KMS-11 (cell line): ENCODE measurements around the gene SLC17A9.

Experiments
- H2AFZ ChIP-seq: fragments of 200-600 bp; sonication (generic); 2 replicates; pipeline ENCODE4 v1.6.1; 2016; ENCODE audit warnings: antibody characterized with exemption, mixed run types, low read depth
- H3K27ac ChIP-seq: fragments of 200-600 bp; sonication (generic); 2 replicates; pipeline ENCODE4 v1.6.1; 2016; ENCODE audit warnings: mild to moderate bottlenecking, mixed run types
- H3K27me3 ChIP-seq: fragments of 200-600 bp; sonication (generic); 2 replicates; pipeline ENCODE4 v1.6.1; 2017; ENCODE audit warnings: mild to moderate bottlenecking, low read depth, mixed run types, moderate library complexity; ENCODE audit not compliant: insufficient read depth
- H3K36me3 ChIP-seq: fragments of 200-600 bp; sonication (generic); 2 replicates; pipeline ENCODE4 v1.6.1; 2017; ENCODE audit warnings: mild to moderate bottlenecking, mixed run types; ENCODE audit not compliant: insufficient read depth
- H3K4me1 ChIP-seq: fragments of 200-600 bp; sonication (generic); 2 replicates; pipeline ENCODE4 v1.6.1; 2016; ENCODE audit warnings: mild to moderate bottlenecking, low read depth, mixed run types; ENCODE audit not compliant: poor library complexity, severe bottlenecking
- H3K4me2 ChIP-seq: fragments of 200-600 bp; sonication (generic); 2 replicates; pipeline ENCODE4 v1.7.0; 2016; ENCODE audit warnings: mild to moderate bottlenecking, mixed run types
- H3K4me3 ChIP-seq: fragments of 200-600 bp; sonication (generic); IDR thresholded peaks from 2 replicates; pipeline ENCODE4 v1.6.1; 2017; ENCODE audit warnings: low read depth, low read length, mixed read lengths; ENCODE audit not compliant: insufficient read depth
- H3K79me2 ChIP-seq: fragments of 200-600 bp; sonication (generic); 2 replicates; pipeline ENCODE4 v1.6.1; 2016; ENCODE audit warnings: low read depth, mixed run types; ENCODE audit not compliant: insufficient read depth
- H3K9ac ChIP-seq: fragments of 200-600 bp; sonication (generic); 2 replicates; pipeline ENCODE4 v1.6.1; 2016; ENCODE audit warnings: mild to moderate bottlenecking, mixed run types
- H4K20me1 ChIP-seq: fragments of 200-600 bp; sonication (generic); 2 replicates; pipeline ENCODE4 v1.6.1; 2016; ENCODE audit warnings: mild to moderate bottlenecking, mixed run types; ENCODE audit not compliant: insufficient read depth
- CTCF ChIP-seq: fragments of 200-600 bp; sonication (generic); conservative IDR thresholded peaks from 2 replicates; pipeline ENCODE4 v1.6.1; 2017; ENCODE audit warnings: low read depth, mild to moderate bottlenecking, antibody characterized with exemption, low read length, moderate library complexity, mixed read lengths

The SLC17A9 gene

GRCh38 chr20:62945771-62946339 lies 6.7 kb upstream of the SLC17A9 start:
- Histone ChIP-seq H3K9ac (no peak overlapping the region), H3K27ac (no peak overlapping the region), H3K4me3 (no peak overlapping the region), H3K4me1 (peaks cover 1% of the 10 kb centered on the region), H3K79me2 (peaks cover 5% of the 10 kb centered on the region; the same call in 1 of the 2 replicates), H3K27me3 (no peaks in the 10 kb centered on the region), H3K36me3 (peaks cover 10% of the 10 kb centered on the region; the same call in 1 of the 2 replicates), H3K4me2 (no peak overlapping the region), H4K20me1 (no peaks in the 10 kb centered on the region), H2AFZ (no peak overlapping the region)
- no peak for TF ChIP-seq CTCF

GRCh38 chr20:62946918-62947317 lies 5.6 kb upstream of the SLC17A9 start:
- Histone ChIP-seq H3K79me2 (no peaks in the 10 kb centered on the region; the same call in 1 of the 2 replicates), H3K9ac (no peak overlapping the region), H3K4me2 (no peak overlapping the region), H3K4me1 (no peaks in the 10 kb centered on the region), H4K20me1 (no peaks in the 10 kb centered on the region), H2AFZ (no peak overlapping the region), H3K36me3 (peaks cover 10% of the 10 kb centered on the region; the same call in 1 of the 2 replicates), H3K27ac (no peak overlapping the region), H3K27me3 (no peaks in the 10 kb centered on the region), H3K4me3 (no peak overlapping the region)
- TF ChIP-seq CTCF: no peak

- Histone ChIP-seq H3K9ac (no peak overlapping the region), H3K27me3 (no peaks in the 10 kb centered on the region), H3K4me2 (no peak overlapping the region), H3K4me1 (no peaks in the 10 kb centered on the region), H3K36me3 (peaks cover 10% of the 10 kb centered on the region; the same call in 1 of the 2 replicates), H3K27ac (no peak overlapping the region), H4K20me1 (no peaks in the 10 kb centered on the region), H3K4me3 (no peak overlapping the region), H2AFZ (no peak overlapping the region), H3K79me2 (no peaks in the 10 kb centered on the region)
- TF ChIP-seq CTCF: no peak
Observed at GRCh38 chr20:62947532-62948300, 4.8 kb upstream of the SLC17A9 start.

GRCh38 chr20:62949153-62949821 lies 3.2 kb upstream of the SLC17A9 start:
- no peak overlapping the region for H3K4me2 ChIP-seq
- H4K20me1 ChIP-seq: no peaks in the 10 kb centered on the region
- no peak overlapping the region for H2AFZ ChIP-seq
- H3K27me3 ChIP-seq: peaks cover 4% of the 10 kb centered on the region; the same call in 1 of the 2 replicates
- H3K4me3 ChIP-seq: no peak overlapping the region
- H3K27ac ChIP-seq: no peak overlapping the region
- H3K9ac ChIP-seq: no peak overlapping the region
- TF ChIP-seq CTCF: no peak
- H3K79me2 ChIP-seq: no peaks in the 10 kb centered on the region
- peaks cover 10% of the 10 kb centered on the region; the same call in 1 of the 2 replicates for H3K36me3 ChIP-seq
- no peaks in the 10 kb centered on the region for H3K4me1 ChIP-seq
